D721Med (cell line): ENCODE measurements around the gene GMNN.

ENCODE experiments used
- DNase-seq: peaks from one replicate; pipeline ENCODE4 v3.0.0; 2011; ENCODE audit warnings: low spot score; ENCODE audit not compliant: insufficient read length
- FAIRE-seq: peaks from 2 replicates; lab custom pipeline; 2011; peaks lifted over from hg19 to GRCh38; lab: Jason Lieb, UNC
- TF ChIP-seq, protein P1 (sequence below): IDR thresholded peaks from 2 replicates; pipeline ENCODE4 v1.5.1; 2012; ENCODE audit warnings: mild to moderate bottlenecking, control low read depth; ENCODE audit not compliant: insufficient read depth; ENCODE audit errors: missing control alignments

GMNN gene

DNA sequence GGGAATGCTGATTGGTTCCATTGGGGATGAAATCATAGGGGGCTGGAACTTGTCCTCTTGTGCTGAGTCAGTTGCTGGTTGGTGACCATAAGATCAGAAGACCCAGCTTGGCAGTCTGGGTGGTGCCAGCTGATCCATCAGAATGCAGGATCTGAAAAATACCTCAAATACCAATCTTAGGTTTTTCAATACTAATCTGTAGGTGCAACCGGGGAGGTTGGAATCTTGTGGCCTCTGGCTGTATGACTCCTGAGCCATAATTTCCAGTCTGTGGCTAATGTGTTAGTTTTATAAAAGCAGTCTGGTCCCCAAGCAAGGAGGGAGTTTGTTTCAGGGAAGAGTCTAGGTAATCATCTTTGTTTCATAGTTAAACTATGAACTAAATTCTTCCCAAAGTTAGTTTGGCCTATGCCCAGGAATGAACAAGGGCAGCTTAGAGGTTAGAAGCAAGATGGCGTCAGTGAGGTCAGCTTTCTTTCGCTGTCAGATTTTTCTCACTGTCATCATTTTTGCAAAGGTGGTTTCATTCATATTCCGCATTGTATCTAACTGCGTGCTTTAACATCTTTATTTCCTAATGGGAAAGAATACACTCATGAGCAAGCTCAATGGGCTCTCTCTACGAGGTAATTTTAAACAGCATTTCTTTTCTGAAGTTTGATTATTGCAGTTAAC is 22.0 kb downstream of the GMNN start:
- no peak for DNase-seq
- TF ChIP-seq, protein P1, sequence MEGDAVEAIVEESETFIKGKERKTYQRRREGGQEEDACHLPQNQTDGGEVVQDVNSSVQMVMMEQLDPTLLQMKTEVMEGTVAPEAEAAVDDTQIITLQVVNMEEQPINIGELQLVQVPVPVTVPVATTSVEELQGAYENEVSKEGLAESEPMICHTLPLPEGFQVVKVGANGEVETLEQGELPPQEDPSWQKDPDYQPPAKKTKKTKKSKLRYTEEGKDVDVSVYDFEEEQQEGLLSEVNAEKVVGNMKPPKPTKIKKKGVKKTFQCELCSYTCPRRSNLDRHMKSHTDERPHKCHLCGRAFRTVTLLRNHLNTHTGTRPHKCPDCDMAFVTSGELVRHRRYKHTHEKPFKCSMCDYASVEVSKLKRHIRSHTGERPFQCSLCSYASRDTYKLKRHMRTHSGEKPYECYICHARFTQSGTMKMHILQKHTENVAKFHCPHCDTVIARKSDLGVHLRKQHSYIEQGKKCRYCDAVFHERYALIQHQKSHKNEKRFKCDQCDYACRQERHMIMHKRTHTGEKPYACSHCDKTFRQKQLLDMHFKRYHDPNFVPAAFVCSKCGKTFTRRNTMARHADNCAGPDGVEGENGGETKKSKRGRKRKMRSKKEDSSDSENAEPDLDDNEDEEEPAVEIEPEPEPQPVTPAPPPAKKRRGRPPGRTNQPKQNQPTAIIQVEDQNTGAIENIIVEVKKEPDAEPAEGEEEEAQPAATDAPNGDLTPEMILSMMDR, result no peak
- FAIRE-seq, result no peak

DNA sequence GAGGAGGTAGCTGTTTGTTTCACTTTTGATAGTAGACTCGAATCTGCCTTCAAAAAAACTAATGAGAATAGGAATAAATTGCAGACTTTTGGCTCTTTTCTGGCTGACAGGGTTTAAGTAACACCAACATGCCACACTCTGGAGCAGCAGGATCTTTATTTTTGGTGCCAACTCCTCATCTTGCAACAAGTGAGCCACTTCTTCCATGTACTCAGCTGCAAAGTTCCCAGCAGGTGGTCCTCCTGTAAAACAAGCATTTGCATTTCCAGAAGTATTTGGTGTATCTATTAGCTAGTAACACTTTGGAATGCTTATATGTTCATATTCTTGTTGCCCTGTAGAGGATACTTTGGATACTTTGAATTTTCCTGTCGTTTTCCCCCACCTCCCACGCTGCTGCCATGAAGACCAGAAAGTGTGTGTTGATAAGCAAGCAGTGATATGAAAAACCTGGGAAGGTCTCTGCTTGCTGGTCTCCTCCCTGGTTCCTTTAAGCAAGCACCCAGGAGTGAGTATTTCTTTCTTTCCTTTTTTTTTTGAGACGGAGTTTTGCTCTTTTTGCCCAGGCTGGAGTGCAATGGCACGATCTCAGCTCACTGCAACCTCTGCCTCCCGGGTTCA is 23.0 kb downstream of the GMNN start:
- TF ChIP-seq, protein P1, result no peak
- DNase-seq (no peak), FAIRE-seq (no peak)

DNA sequence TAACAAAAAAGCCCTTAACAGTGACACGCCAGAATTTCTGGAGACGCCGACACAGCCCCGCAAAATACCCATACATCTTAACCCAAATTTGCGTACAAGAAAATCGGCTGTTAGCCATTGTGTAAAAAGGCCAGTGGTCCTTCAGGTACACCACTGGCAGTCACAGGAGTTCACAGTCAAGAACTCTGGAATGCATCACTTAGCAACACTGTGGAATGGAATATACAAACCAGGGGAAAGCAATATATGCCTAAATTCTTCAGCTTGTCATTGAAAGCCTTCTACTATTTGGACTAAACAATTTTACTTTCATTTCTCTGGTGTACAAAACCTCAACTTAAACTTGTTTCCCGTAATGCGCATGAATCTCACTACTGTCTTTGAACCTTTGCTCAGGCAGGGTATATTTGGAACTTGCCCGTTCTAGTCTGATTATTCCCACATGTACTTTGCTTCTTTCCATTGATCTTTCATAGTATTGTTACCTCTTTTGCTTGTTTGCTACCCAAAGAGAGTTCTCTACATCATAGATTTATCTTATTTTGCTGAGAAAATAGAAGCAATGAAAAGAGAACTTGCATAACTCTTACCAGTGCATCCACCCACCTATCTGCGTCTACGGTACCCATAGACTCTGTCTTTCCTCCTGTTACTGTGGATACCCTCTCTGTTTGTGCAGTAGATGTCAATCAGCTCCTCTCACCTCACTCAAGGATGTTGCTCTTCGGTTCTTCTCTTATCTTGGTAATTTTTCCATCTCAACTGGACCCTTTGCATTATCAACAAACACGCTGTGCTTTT is 24.2 kb downstream of the GMNN start, which contains the start of gene ARMH2:
TSS of gene ARMH2 (minus strand) at position 178 of the 801 bp plus-strand sequence. CDS start at position 118, 60 bp downstream.
- DNase-seq (no peak), FAIRE-seq (no peak)
- TF ChIP-seq, protein P1, result no peak

DNA sequence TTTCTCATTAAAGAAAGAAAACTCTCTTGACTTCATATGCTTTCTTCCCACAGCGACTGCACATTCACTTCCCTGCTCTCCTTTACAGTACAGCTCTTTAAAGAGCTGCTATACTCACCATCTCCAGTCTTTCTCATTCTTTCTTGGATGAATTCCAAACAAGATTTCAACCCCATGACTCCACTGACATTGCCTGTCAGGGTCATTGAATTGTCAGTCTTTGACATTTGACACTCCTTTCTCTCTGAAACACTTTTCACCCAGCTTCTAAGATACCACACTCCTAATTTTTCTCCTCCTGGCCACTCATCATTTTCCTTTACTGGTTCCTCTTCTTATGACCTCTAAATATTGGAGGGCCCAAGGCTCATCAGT is 24.8 kb downstream of the GMNN start:
- FAIRE-seq (no peak), DNase-seq (no peak)
- TF ChIP-seq, protein P1, result no peak

DNA sequence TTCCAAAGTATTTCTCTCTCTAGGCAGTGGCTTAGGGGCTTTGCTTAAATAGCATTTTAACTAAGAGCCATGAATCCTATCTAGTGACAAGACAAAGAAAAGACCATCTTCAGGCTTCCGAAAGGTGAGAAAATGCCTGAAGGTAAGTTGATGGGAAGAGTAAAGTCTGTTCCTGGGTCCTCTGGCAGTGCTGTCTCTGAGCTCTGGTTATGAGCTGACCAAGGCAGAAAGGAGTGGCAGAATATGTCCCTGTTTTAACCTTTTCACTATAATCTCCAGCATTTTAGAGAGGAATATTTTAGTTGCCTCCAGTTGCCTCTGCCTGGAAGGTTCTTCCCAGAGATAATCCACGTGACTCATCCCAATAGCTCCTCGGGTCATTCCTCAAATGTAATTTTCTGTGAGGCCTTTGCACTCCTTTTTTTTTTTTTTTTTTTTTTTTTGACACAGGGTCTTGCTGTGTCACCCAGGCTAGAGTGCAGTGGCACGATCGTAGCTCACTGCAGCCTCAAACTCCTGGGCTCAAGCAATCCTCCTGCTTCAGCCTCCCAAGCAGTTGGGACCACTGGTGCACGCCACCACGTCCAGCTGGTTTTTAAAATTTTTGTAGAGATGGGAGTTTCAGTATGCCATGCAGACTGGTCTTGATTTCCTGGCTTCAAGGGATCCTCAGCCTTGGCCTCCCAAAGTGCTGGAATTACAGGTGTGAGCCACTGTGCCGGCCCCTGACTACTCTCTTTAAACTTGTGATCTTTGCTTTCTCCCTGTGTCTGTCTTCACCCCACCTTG is 27.7 kb downstream of the GMNN start:
- TF ChIP-seq, protein P1, result no peak
- FAIRE-seq (no peak), DNase-seq (no peak)

DNA sequence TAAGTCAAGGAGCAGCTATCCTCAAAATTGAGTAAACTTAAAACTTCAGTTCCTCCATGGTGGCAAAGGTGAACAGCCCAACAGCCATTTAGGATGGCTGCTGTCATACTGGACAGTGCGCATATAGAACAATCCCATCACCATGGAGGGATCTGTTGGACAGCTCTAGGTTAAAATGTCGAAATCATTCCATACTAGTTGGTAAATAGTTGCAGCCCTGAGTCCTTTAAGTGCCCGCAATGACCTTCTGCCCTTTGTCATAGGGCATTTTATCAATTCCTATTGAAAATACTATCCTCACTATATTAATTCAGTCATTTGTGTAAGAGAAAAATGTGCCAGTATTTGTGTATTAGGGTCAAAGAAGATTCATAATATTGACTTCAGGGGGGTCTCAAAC is 32.8 kb downstream of the GMNN start:
- FAIRE-seq, result no peak
- TF ChIP-seq, protein P1, result no peak
- DNase-seq, result no peak
